Myocyte (in vitro differentiated cells): Measurements from ENCODE around the gene SYT12. TPM values are rescaled to one million over a fixed set of nuclear protein-coding genes. Genes with fewer than 3 reads are reported as not detected.

Experiments used
- DNase-seq: peaks from one replicate; pipeline ENCODE4 v3.0.0-alpha.2; 2012; ENCODE audit warnings: low read depth
- total RNA-seq: library from RNA; depleted of rRNA; stranded (reverse); fragments of >200 nt; gene quantifications from 2 replicates; pipeline ENCODE4 v1.2.3, GENCODE V29; 2014

Gene SYT12
- total RNA-seq, 1 donor from 2014 or later, result not detected

- DNase-seq, result no peak
Observed at GRCh38 chr11:67027943-67028542, 5.1 kb downstream of the SYT12 start.

GRCh38 chr11:67029146-67029545 is 6.2 kb downstream of the SYT12 start:
- DNase-seq, result no peak

- no peak for DNase-seq
Observed at GRCh38 chr11:67030976-67031375, 8.0 kb downstream of the SYT12 start.

DNA sequence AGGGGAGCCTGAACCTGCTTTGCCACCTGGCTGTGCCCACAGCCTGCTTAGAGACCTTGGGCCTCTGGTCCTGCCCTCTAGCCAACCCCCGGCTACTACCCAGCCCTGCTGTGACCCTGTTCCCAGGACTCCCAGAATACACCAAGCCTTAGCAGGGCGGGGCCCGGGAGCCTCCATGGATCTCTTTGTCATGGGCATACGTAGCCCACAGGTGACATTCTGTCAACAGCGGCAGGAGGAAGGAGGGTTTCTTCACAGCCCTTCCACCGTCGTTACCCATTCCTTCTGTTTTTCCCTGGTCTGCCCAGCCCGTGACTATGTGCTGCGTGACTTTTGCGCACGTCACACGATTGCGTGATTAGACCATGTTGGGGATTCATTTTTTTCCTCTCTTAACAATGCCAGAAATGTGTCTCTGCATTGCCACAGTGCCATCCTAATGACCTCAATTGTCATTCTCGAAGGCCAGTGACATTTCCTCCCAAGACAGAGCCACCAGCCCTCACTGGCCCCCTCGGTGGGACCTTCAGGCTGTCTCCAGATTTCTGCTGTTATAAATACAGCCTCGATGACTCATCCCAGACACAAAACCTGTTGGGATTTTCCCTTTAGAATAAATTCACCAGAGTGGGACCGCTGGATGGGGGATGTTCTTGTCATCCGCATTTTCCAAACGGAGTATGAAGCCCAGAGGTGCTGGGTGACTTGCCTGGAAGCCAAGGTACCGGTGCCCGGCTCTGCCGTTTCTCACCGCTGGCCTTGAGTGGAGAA is 9.0 kb downstream of the SYT12 start:
- DNase-seq, result no peak

GRCh38 chr11:67032830-67033551 is 10.1 kb downstream of the SYT12 start:
- peak; percentile 61 for DNase-seq

DNA sequence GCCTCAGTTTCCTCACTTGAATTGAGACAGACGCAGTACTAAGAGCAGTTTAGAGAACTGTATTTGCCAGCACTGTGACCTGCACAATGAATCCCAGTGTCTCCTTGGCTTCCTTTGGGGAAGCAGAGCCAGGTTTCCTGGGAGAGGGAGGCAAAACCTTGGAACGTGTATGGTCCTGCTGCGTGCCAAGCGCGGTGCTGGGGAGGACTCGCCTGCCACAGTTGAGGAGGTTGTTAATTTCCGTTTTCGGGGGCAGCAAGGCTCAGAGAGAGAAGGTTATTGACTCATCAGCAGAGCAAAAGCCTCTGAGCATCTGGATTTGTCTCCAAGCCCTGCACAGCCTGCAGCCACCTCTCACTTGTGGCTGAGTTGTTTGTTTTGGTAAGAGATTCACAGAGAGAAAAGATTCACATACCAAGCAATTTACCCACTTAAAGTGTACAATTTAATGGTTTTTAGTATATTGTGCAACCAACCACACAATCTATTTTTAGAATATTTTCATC is 10.8 kb downstream of the SYT12 start:
- peak; percentile 55 for DNase-seq

DNA sequence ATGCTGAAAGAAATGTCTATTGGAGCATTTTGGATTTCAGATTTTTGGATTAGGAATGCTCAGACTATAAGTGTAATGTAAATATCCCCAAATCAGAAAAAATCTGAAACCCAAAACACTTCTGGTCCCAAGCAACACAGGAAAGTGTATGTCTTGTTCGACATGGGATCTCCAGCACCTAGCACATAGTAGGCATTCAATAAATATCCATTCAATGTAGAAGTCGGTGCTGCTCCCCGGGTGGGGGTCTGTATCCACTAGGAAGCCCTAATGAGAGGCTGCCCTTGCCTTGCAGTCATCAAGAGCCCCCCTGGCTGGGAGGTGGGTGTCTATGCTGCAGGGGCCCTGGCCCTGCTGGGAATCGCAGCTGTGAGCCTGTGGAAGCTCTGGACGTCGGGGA is 11.4 kb downstream of the SYT12 start:
- no peak for DNase-seq

DNA sequence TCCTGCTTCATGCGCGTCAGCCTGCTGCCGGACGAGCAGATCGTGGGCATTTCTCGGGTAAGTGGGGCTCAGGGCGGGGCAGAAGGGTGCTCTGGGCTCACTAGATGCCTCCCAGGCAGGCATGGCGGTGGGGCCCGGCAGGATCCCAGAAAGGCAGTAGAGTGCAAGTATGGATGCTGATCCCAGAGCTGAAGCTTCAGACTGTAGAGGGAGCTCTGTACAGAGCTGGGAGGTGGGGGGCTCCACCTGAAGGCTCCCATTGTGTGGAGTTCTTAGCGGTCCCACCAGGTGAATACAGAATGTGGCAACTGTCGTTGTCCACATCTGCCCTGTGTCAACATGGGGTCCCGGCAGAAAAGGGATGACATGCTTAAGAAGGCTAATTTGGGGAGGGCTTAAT is 17.2 kb downstream of the SYT12 start:
- no peak for DNase-seq

DNA sequence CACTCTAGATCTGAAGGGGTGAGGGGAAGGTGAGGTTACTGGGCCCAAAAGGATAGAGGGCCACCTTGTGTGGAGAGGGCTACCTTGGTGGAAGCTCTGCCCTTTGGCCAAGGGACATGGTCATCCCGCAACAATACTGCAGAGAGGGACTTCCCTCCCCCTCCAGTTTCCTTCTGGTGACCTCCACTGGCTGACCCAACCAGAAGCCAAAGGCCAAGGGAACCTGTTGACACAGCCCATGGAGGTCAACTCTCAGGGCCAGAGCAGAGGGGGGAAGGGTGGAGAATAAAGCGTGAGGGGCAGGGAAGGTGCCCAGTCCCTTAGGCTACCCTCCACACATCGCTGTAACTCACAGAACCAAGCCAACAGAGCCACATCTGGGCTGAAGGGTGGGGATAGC is 18.7 kb downstream of the SYT12 start:
- DNase-seq, result no peak

DNA sequence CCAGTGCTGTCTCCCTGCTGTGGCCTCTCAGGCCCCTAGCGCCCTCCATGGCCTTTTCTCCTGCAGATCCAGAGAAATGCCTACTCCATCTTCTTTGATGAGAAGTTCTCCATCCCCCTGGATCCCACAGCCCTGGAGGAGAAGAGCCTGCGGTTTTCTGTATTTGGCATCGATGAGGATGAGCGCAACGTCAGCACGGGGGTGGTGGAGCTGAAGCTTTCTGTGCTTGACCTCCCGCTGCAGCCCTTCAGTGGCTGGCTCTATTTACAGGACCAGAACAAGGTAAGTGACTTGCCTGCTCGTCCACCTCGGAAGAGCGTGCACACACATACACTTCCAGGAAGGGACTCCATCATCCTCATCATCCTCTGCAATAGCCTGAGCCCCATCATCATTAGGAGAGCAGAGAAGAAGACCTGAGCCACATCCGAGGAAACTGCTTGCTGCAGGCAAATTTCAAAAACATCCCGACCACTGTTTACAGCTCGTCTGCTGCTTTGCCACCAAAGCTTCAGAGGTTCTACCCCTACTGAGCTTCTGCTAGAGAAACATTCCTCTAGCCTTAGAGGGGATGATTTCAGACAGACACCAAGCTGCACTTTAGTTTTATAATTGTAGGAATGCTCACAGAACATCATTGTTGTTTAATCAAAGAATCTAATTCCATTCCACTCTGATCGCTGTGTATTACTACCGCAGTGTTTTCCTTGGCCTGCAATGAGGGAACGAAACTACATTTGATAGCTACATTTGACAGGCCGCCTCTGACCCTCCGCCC is 20.8 kb downstream of the SYT12 start:
- DNase-seq, result no peak

DNA sequence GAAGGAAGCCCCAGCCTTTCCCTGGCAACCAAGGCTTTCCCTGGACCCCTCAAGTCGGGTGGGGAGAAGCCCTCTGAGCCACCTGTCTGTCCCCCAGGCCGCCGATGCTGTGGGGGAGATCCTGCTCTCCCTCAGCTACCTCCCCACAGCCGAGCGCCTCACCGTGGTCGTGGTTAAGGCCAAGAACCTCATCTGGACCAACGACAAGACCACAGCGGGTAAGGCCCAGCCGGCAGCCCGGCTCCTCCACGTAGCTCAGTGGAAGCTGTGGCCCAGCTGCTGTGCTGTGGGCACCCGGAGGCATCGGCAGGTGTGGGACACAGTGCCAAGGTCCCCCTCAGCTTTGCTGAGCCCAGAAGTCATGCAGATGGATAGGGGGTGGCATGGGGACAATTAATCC is 21.6 kb downstream of the SYT12 start:
- peak; percentile 87 for DNase-seq

- peak; percentile 92 for DNase-seq
Observed at GRCh38 chr11:67045314-67045713, 22.4 kb downstream of the SYT12 start.

- DNase-seq, result no peak
Observed at GRCh38 chr11:67048515-67049130, 25.7 kb downstream of the SYT12 start.

GRCh38 chr11:67050139-67050538 is 27.2 kb downstream of the SYT12 start:
- DNase-seq, result no peak

GRCh38 chr11:67051180-67051893 is 28.4 kb downstream of the SYT12 start:
- no peak for DNase-seq

GRCh38 chr11:67051945-67052488 is 29.1 kb downstream of the SYT12 start:
- no peak for DNase-seq

DNA sequence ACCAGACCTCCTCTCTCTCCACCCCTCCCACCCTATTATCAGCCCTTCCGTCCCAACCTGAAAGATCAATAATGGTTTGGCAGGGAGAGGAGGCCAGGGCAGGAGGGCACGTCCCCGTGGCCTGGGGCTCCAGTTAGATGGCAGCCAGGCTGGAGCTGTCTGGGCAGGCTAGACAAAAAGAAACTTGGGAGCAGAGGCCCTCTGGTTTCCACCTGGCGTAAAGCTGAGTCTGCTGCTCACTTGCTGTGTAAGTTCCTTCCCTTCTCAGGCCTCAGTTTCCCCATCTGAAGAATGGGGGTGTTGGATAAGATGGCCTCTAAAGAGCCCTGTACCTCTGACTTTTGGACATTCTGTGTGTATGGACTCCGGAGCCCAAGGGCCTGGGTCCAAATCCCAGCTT is 30.0 kb downstream of the SYT12 start:
- DNase-seq, result no peak

DNA sequence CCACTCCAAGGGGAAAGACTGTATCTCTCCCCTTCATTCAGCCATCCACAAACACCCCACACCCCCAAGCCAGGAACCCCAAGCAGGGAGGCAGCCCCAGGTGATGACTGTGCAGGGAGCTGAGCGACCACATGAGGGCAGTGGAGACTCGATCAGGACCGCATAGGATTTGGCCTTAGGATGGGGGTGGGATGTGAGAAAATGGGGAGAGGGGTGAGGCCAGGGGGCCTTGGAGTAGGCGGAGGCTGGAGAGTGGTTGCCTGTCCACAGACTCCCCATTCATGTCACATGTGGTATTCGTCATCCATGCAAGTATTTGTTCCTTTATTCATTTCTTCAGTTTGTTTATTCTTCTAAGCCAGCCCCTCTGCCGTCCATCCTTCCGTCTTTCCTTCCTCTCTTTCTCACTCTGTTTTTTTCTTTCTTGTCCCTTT is 31.0 kb downstream of the SYT12 start:
- DNase-seq, result peak; percentile 40

GRCh38 chr11:67054346-67054835 is 31.5 kb downstream of the SYT12 start:
- peak; percentile 28 for DNase-seq
